HUES6 (cell line): ENCODE data around the gene SZRD1.

Experiments used
- H3K27ac ChIP-seq: 2 replicates; pipeline ENCODE4 v1.7.0; 2013; ENCODE audit warnings: low read depth, mild to moderate bottlenecking, low read length, inconsistent platforms
- H3K27me3 ChIP-seq: 2 replicates; pipeline ENCODE4 v1.6.1; 2013; ENCODE audit warnings: low read length; ENCODE audit not compliant: control insufficient read depth, insufficient read depth
- H3K36me3 ChIP-seq: 2 replicates; pipeline ENCODE4 v1.6.1; 2013; ENCODE audit warnings: low read length; ENCODE audit not compliant: control insufficient read depth, insufficient read depth
- H3K4me1 ChIP-seq: 2 replicates; pipeline ENCODE4 v1.6.1; 2013; ENCODE audit warnings: low read length; ENCODE audit not compliant: control insufficient read depth, insufficient read depth
- H3K4me3 ChIP-seq: 2 replicates; pipeline ENCODE4 v1.5.1; 2013; ENCODE audit warnings: low read depth, low read length
- H3K9ac ChIP-seq: one replicate; pipeline ENCODE4 v1.6.1; 2013; ENCODE audit warnings: mild to moderate bottlenecking, low read length
- H3K9me3 ChIP-seq: 2 replicates; pipeline ENCODE4 v1.6.1; 2013; ENCODE audit warnings: low read depth, low read length; ENCODE audit not compliant: control insufficient read depth, insufficient read depth

The SZRD1 gene

DNA sequence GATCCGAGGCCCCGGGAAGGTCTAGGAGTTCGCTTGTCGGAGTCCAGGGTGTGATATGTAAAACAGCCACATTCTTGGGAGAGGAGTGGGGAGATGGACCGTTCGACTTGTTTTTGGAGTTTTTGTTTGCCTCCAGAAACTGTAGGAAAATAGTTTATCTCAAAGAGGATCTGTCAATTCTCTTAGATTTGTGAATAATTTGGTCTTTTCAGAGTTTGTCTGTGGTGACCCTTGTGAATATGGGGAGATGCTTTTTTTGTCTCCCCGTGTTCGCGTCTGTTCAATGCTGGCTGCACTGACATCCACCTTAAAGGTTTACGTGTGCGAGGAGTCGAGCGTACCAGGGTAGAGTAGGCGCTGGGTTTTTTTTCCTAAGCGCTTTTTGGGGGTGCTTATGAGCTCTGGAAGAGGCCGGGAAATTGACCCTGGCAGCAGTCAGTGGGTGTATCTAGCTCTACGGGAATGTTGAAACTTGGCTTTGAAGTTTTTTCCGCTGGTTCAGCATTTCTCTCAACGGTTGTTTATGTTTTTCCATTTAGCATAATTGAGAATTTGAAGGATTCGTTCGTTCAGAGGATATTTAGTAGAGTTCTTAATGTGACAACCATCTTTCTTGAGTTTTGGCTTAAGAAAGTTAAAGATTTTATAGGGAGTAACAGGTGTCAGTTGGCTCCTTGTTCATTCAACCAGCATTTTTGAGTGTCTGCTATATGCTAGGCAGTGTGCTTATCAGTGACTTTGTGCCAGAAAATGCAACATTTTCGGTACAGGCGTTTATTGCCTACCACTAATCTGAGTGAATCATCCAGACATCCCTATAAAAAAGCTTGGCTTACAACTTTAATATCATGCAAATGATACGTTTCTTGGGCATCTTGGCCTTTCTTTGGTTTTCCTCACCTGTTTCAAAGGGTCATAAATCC, 1.2 kb downstream of the SZRD1 start:
- Histone ChIP-seq H3K4me3 (peak overlapping the region; percentile 88), H3K27ac (peak overlapping the region; percentile 91; the same call in 1 of the 2 replicates), H3K9ac (peak overlapping the region; percentile 96), H3K36me3 (no peaks in the 10 kb centered on the region), H3K4me1 (0 out of 2 replicates have a peak, but pooled peaks cover 11% of the 10 kb centered on the region), H3K27me3 (no peaks in the 10 kb centered on the region), H3K9me3 (no peaks in the 10 kb centered on the region)

GRCh38 chr1:16369821-16370220, 2.8 kb downstream of the SZRD1 start:
- H3K4me3 ChIP-seq: no peak overlapping the region
- no peaks in the 10 kb centered on the region for H3K9me3 ChIP-seq
- no peaks in the 10 kb centered on the region for H3K36me3 ChIP-seq
- H3K27ac ChIP-seq: no peak overlapping the region
- no peak overlapping the region for H3K9ac ChIP-seq
- H3K27me3 ChIP-seq: no peaks in the 10 kb centered on the region
- peaks cover 21% of the 10 kb centered on the region for H3K4me1 ChIP-seq

DNA sequence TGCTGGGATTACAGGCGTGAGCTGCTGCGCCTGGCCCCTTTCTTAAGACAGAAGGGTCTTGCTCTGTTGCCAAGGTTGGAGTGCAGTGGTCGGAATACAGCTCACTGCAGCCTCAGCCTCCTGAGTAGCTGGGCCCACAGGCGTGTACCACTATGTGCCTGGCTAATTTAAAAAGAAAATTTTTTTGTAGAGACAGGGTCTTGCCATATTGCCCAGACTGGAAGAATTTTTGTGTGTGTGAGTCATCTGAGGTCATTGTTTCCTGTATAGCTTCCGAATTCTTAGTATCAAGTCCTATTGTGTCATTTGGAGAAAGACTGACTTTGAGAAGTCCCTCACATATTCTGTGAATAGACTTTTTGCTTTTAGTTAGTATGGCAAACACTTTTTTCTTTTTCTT, 4.7 kb downstream of the SZRD1 start:
- no peaks in the 10 kb centered on the region for H3K27me3 ChIP-seq
- H3K9ac ChIP-seq: no peak overlapping the region
- no peak overlapping the region for H3K27ac ChIP-seq
- no peaks in the 10 kb centered on the region for H3K9me3 ChIP-seq
- peaks cover 35% of the 10 kb centered on the region for H3K4me1 ChIP-seq
- no peak overlapping the region for H3K4me3 ChIP-seq
- H3K36me3 ChIP-seq: no peaks in the 10 kb centered on the region

DNA sequence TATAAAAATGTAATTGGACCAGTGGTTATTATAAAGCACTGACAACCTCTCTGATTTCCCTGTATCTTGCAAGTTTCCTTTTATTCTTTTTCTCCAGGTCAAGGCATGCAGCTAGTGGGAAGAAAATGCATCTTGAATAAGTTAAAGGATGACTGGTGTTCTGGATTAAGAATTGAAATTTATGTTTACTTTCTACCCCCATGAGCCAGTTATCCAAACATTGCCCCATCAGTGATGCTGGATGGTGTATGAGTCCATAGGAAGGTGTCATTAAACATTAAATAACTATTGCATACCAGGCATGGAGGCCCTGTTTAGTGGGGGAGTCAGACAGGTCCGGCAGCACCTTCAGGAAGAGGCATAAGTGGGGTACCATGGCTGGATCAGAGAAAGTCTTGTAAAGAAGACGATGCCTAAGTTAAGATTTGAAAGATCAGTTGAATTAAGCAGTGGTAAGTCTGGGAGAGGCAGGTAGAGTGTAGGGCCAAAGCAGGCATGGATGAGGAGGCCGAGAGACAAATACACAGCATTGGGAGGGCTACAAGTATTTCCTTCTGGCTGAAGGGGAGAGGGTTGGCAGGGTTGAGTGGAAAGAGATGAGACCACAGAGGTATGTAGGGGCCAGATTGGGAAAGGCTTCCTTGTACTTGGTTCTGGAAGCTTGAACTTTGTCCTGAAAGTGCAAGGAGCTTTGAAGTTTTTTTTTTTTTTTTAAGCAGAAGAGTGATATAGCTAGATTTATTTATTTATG, 5.7 kb downstream of the SZRD1 start:
- H3K9ac ChIP-seq: no peak overlapping the region
- peaks cover under 1% of the 10 kb centered on the region; the same call in 1 of the 2 replicates for H3K36me3 ChIP-seq
- H3K4me3 ChIP-seq: no peak overlapping the region
- no peaks in the 10 kb centered on the region for H3K9me3 ChIP-seq
- peaks cover 35% of the 10 kb centered on the region for H3K4me1 ChIP-seq
- H3K27me3 ChIP-seq: no peaks in the 10 kb centered on the region
- no peak overlapping the region for H3K27ac ChIP-seq

DNA sequence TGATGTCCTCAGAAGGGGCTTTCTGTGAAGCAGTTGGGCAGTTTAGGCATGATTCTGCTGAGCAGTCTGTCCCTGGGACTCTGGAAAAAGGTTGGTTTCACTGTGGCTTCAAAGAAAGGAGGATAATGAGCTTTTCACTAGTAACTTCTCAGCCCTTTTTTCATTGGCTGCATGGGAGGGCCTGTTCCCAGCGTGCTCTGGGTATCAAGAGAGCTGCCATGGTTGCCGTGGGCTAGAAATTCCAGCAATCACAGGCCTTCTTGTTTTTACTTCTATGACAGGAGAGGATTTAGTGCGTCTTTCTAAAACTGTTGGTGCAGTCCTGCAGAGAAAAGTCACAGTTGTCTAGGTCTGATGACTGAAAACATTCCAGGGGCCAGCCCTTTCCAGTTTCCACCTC, 7.2 kb downstream of the SZRD1 start:
- no peak overlapping the region for H3K9ac ChIP-seq
- H3K27me3 ChIP-seq: no peaks in the 10 kb centered on the region
- peaks cover 4% of the 10 kb centered on the region for H3K36me3 ChIP-seq
- H3K9me3 ChIP-seq: no peaks in the 10 kb centered on the region
- H3K4me1 ChIP-seq: peaks cover 25% of the 10 kb centered on the region
- H3K4me3 ChIP-seq: no peak overlapping the region
- no peak overlapping the region for H3K27ac ChIP-seq

DNA sequence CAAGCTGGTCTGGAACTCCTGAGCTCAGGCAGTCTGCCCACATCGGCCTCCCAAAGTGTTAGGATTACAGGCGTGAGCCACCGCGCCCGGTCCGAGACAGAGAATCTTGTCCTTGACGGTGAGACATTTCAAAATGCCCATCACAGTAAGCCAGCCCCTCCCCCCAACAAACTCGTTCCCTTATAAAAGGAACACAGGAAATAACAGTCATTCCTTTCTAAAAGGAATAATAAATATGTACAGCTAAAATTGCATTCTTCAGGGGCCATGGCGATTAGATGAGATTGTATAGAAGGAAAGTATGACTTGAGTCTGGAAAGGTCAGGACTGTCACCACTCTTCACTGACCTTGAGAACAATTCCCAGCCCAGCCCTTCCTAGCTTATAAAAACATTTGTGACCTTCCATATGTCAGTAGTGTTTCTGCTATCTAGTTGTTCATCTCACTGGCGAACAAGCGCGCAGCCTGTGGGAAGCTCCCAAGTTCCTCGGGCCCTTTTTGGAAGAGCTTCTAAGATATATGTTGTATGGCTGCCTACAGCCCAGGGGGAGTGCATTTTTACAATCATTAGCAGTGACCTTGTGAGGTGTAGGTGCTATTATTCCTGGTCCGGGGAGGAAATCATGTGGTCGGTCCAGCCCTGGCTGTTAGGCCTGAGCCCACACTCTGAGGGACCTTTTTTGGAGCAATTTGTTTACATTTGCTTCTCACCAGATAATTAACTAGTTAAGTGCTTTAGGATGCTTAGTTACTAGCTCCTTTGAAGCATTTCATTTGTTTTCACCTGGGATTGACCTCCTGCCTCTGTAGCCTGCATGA, 8.7 kb downstream of the SZRD1 start:
- H3K9ac ChIP-seq: peak overlapping the region; percentile 3
- H3K27me3 ChIP-seq: no peaks in the 10 kb centered on the region
- H3K9me3 ChIP-seq: no peaks in the 10 kb centered on the region
- H3K4me1 ChIP-seq: peaks cover 24% of the 10 kb centered on the region
- H3K4me3 ChIP-seq: no peak overlapping the region
- peaks cover 4% of the 10 kb centered on the region for H3K36me3 ChIP-seq
- H3K27ac ChIP-seq: no peak overlapping the region

- no peak overlapping the region for H3K9ac ChIP-seq
- no peaks in the 10 kb centered on the region for H3K9me3 ChIP-seq
- H3K36me3 ChIP-seq: peaks cover 4% of the 10 kb centered on the region
- H3K27me3 ChIP-seq: no peaks in the 10 kb centered on the region
- peaks cover 24% of the 10 kb centered on the region for H3K4me1 ChIP-seq
- no peak overlapping the region for H3K4me3 ChIP-seq
- H3K27ac ChIP-seq: no peak overlapping the region
These were observed 9.9 kb downstream of the SZRD1 start for GRCh38 chr1:16376971-16377370.

GRCh38 chr1:16378443-16378842, 11.4 kb downstream of the SZRD1 start:
- no peak overlapping the region for H3K9ac ChIP-seq
- no peak overlapping the region for H3K27ac ChIP-seq
- no peaks in the 10 kb centered on the region for H3K27me3 ChIP-seq
- no peak overlapping the region for H3K4me3 ChIP-seq
- H3K4me1 ChIP-seq: peaks cover 24% of the 10 kb centered on the region
- no peaks in the 10 kb centered on the region for H3K9me3 ChIP-seq
- H3K36me3 ChIP-seq: peaks cover 4% of the 10 kb centered on the region

DNA sequence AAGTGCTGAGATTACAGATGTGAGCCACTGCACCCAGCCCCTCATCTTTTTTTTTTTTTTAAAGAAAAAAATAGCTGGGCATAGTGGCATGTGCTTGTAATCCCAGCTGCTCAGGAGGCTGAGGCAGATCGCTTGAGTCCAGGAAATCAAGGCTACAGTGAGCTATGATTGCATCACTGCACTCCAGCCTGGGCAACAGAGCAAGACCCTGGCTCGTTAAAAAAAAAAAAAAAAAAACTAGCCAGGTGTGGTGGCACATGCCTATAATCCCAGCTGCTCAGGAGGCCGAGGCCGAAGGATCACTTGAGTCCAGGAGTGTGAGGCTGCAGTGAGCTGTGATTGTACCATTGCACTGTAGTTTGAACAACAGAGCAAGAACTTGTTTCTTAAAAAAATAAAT, 13.8 kb downstream of the SZRD1 start:
- Histone ChIP-seq H3K27ac (no peak overlapping the region), H3K9ac (no peak overlapping the region), H3K4me1 (peaks cover 24% of the 10 kb centered on the region), H3K9me3 (no peaks in the 10 kb centered on the region), H3K27me3 (no peaks in the 10 kb centered on the region), H3K36me3 (peaks cover 4% of the 10 kb centered on the region), H3K4me3 (no peak overlapping the region)

- H3K27ac ChIP-seq: no peak overlapping the region
- no peak overlapping the region for H3K4me3 ChIP-seq
- H3K36me3 ChIP-seq: no peaks in the 10 kb centered on the region
- H3K9me3 ChIP-seq: no peaks in the 10 kb centered on the region
- no peak overlapping the region for H3K9ac ChIP-seq
- peaks cover 27% of the 10 kb centered on the region for H3K4me1 ChIP-seq
- H3K27me3 ChIP-seq: no peaks in the 10 kb centered on the region
These were observed 16.8 kb downstream of the SZRD1 start for GRCh38 chr1:16383888-16384287.
